HepG2 (cell line): ENCODE data around the gene ZNF883. TPM values are rescaled to one million over a fixed set of nuclear protein-coding genes. Genes with fewer than 3 reads are reported as not detected.
A peak's percentile ranks its signal among the peaks of the same experiment; 100 is the strongest.

Source experiments
- ADNP ChIP-seq: sonication (generic); formaldehyde crosslinking; IDR thresholded peaks from 2 replicates; pipeline ENCODE4 v1.4.0; 2020; ENCODE audit warnings: missing genetic modification reagents
- AGO2 ChIP-seq: fragments of 200-400 bp; formaldehyde crosslinking; optimal IDR thresholded peaks from 2 replicates; pipeline ENCODE3; 2017; ENCODE audit warnings: mild to moderate bottlenecking, low read depth, low read length, moderate library complexity
- AHR ChIP-seq: IDR thresholded peaks from 2 replicates; pipeline ENCODE4 v1.6.1; 2018; ENCODE audit warnings: missing genetic modification reagents, missing compliant biosample characterization
- AKAP8 ChIP-seq: sonication (generic); formaldehyde crosslinking; IDR thresholded peaks from 2 replicates; pipeline ENCODE4 v1.5.1; 2020; ENCODE audit warnings: mild to moderate bottlenecking, missing genetic modification reagents
- ARNT2 ChIP-seq: sonication (generic); formaldehyde crosslinking; IDR thresholded peaks from 2 replicates; pipeline ENCODE4 v1.8.0; 2022; ENCODE audit warnings: mild to moderate bottlenecking, low read depth, missing genetic modification reagents, moderate library complexity
- ATAD3A ChIP-seq: sonication (generic); formaldehyde crosslinking; IDR thresholded peaks from 2 replicates; pipeline ENCODE4 v1.4.0; 2020; ENCODE audit warnings: missing genetic modification reagents
- DPF2 ChIP-seq: sonication (generic); formaldehyde crosslinking; IDR thresholded peaks from 2 replicates; pipeline ENCODE4 v1.4.0; 2020; ENCODE audit warnings: mild to moderate bottlenecking, low read depth, missing genetic modification reagents, borderline replicate concordance
- KDM1A ChIP-seq: IDR thresholded peaks from 2 replicates; pipeline ENCODE4 v1.6.1; 2016; ENCODE audit warnings: missing compliant biosample characterization
- LCORL ChIP-seq, 2 experiments: fragments of 450-650 bp in 1 of 2; sonication (generic) in 1 of 2; formaldehyde crosslinking in 1 of 2; IDR thresholded peaks; 2 replicates each; pipeline versions ENCODE4 v1.5.0 to v1.6.1; 2017 to 2020; ENCODE audit warnings: antibody characterized with exemption in 1 of 2, missing genetic modification reagents in 1 of 2
- NCOA5 ChIP-seq: sonication (generic); formaldehyde crosslinking; IDR thresholded peaks from 2 replicates; pipeline ENCODE4 v1.4.0; 2020; ENCODE audit warnings: missing genetic modification reagents
- RORA ChIP-seq: sonication (generic); formaldehyde crosslinking; IDR thresholded peaks from 2 replicates; pipeline ENCODE4 v1.5.0; 2020; ENCODE audit warnings: mild to moderate bottlenecking, missing genetic modification reagents, moderate library complexity
- SP5 ChIP-seq: IDR thresholded peaks from 2 replicates; pipeline ENCODE4 v1.6.1; 2016; ENCODE audit warnings: low read depth, borderline replicate concordance
- SYNCRIP ChIP-seq: fragments of 200-400 bp; formaldehyde crosslinking; IDR thresholded peaks from 2 replicates; pipeline ENCODE4 v1.6.1; 2018; ENCODE audit warnings: mild to moderate bottlenecking, low read depth, low read length; ENCODE audit not compliant: insufficient read depth
- TEF ChIP-seq: sonication (generic); formaldehyde crosslinking; IDR thresholded peaks from 2 replicates; pipeline ENCODE4 v1.5.0; 2020; ENCODE audit warnings: missing genetic modification reagents
- WIZ ChIP-seq: sonication (generic); formaldehyde crosslinking; IDR thresholded peaks from 2 replicates; pipeline ENCODE4 v1.5.1; 2020; ENCODE audit warnings: mild to moderate bottlenecking, missing genetic modification reagents
- ZBTB21 ChIP-seq: sonication (generic); formaldehyde crosslinking; IDR thresholded peaks from 2 replicates; pipeline ENCODE4 v1.4.0; 2020; ENCODE audit warnings: missing genetic modification reagents
- ZFX ChIP-seq: sonication (generic); formaldehyde crosslinking; IDR thresholded peaks from 2 replicates; pipeline ENCODE4 v1.4.0; 2020; ENCODE audit warnings: mild to moderate bottlenecking, low read depth, missing genetic modification reagents, moderate library complexity
- ZNF274 ChIP-seq: sonication (generic); formaldehyde crosslinking; IDR thresholded peaks from 2 replicates; pipeline ENCODE4 v1.5.1; 2020; ENCODE audit warnings: mild to moderate bottlenecking, missing genetic modification reagents
- ZNF33B ChIP-seq: sonication (generic); formaldehyde crosslinking; IDR thresholded peaks from 2 replicates; pipeline ENCODE4 v1.5.1; 2020; ENCODE audit warnings: mild to moderate bottlenecking, missing genetic modification reagents
- ZNF382 ChIP-seq: sonication (generic); formaldehyde crosslinking; IDR thresholded peaks from 2 replicates; pipeline ENCODE4 v1.5.0; 2020; ENCODE audit warnings: missing genetic modification reagents, mild to moderate bottlenecking, borderline replicate concordance
- ZNF432 ChIP-seq: sonication (generic); formaldehyde crosslinking; IDR thresholded peaks from 2 replicates; pipeline ENCODE4 v1.5.0; 2020; ENCODE audit warnings: missing genetic modification reagents, mild to moderate bottlenecking, borderline replicate concordance
- ZNF772 ChIP-seq: sonication (generic); formaldehyde crosslinking; IDR thresholded peaks from 2 replicates; pipeline ENCODE4 v1.5.0; 2020; ENCODE audit warnings: mild to moderate bottlenecking, missing genetic modification reagents
- ZNF784 ChIP-seq: sonication (generic); formaldehyde crosslinking; IDR thresholded peaks from 2 replicates; pipeline ENCODE4 v1.5.1; 2020; ENCODE audit warnings: missing genetic modification reagents, mild to moderate bottlenecking, borderline replicate concordance
- ZNF839 ChIP-seq: sonication (generic); formaldehyde crosslinking; IDR thresholded peaks from 2 replicates; pipeline ENCODE4 v1.4.0; 2020; ENCODE audit warnings: missing genetic modification reagents, mild to moderate bottlenecking, borderline replicate concordance
- polyA plus RNA-seq, 8 experiments: library from polyadenylated mRNA; depleted of rRNA in 3 of 8; stranded (reverse) in 7 of 8; unstranded in 1 of 8; fragments of >200 nt; fragmentation: Illumina TruSeq in 4 of 8; extraction: Trizol in 4 of 8; gene quantifications; 2 replicates each; pipeline versions ENCODE4 v1.2.1 to v1.2.3, GENCODE V29; 2011 to 2016; ENCODE audit warnings: low read depth in 4 of 8, missing spikeins in 1 of 8, mixed read lengths in 1 of 8; ENCODE audit not compliant: insufficient read depth in 1 of 8
- total RNA-seq, 5 experiments: library from RNA; depleted of rRNA; stranded (reverse); fragments of >200 nt; fragmentation: Illumina TruSeq; extraction: Trizol; gene quantifications; 2 replicates each; pipeline ENCODE4 v1.2.3, GENCODE V29; 2016; ENCODE audit warnings: low read depth in 1 of 5
- TF ChIP-seq, protein P1 (sequence below): fragments of 450-650 bp; IDR thresholded peaks from 2 replicates; pipeline ENCODE4 v1.6.1; 2017
- TF ChIP-seq, protein P2 (sequence below): sonication (generic); formaldehyde crosslinking; IDR thresholded peaks from 2 replicates; pipeline ENCODE4 v1.4.0; 2020; ENCODE audit warnings: mild to moderate bottlenecking, missing genetic modification reagents, borderline replicate concordance
- TF ChIP-seq, protein P3 (sequence below): sonication (generic); formaldehyde crosslinking; IDR thresholded peaks from 2 replicates; pipeline ENCODE4 v1.5.0; 2020; ENCODE audit warnings: missing genetic modification reagents

The ZNF883 gene
- total and polyA plus RNA-seq, 2 of the 13 experiments (the other 11 are each of a cell fraction or from before 2014, with no cell fraction given), result 5.3 to 10.0 TPM

DNA sequence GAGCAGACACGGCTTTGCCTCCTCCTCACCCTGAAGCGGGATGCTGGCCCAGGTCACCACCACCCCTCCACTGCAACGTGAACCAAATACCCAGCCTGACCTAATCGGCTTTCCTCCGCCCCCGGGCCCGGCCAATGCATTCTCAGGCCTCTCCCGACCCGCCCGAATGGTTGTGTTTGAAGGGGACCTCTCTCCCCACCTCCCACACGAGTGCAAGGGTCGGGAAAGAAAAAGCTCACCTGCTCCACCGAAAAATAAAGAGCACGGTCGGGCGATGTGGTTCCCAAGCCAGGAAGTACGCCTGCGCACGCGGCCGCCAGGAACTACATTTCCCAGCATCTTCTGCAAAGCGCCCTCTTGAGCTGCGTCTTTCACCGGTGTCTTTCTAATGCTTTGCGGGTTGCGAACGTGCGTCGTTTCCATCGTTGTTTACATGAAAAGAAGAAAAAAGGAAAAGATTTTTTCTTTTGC, at the start of gene ZNF883 (continued):
- TF ChIP-seq ADNP (CRISPR knock-in tag) (no peak), SP5 (no peak), KDM1A (no peak), ZNF432 (CRISPR knock-in tag) (no peak), NCOA5 (CRISPR knock-in tag) (no peak), AKAP8 (CRISPR knock-in tag) (no peak), ZNF274 (CRISPR knock-in tag) (no peak; the same call in 1 of the 2 replicates), ZBTB21 (no peak), TEF (no peak), LCORL (IDR thresholded peaks at IDR 0.05) (no peak), LCORL (CRISPR knock-in tag; IDR thresholded peaks at IDR 0.05) (0 out of 2 replicates have a peak, but pooled peaks have one; percentile 21), ATAD3A (CRISPR knock-in tag) (no peak), DPF2 (no peak), WIZ (CRISPR knock-in tag) (no peak), AHR (CRISPR knock-in tag) (no peak), ZFX (CRISPR knock-in tag) (peak; percentile 80), ZNF772 (CRISPR knock-in tag) (no peak), ZNF382 (CRISPR knock-in tag) (no peak), ZNF784 (no peak), ZNF33B (CRISPR knock-in tag) (peak; percentile 44; the same call in 1 of the 2 replicates), SYNCRIP (no peak), ZNF839 (no peak), RORA (CRISPR knock-in tag) (no peak), ARNT2 (no peak), AGO2 (no peak)
- TF ChIP-seq, protein P1, sequence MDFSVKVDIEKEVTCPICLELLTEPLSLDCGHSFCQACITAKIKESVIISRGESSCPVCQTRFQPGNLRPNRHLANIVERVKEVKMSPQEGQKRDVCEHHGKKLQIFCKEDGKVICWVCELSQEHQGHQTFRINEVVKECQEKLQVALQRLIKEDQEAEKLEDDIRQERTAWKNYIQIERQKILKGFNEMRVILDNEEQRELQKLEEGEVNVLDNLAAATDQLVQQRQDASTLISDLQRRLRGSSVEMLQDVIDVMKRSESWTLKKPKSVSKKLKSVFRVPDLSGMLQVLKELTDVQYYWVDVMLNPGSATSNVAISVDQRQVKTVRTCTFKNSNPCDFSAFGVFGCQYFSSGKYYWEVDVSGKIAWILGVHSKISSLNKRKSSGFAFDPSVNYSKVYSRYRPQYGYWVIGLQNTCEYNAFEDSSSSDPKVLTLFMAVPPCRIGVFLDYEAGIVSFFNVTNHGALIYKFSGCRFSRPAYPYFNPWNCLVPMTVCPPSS, result no peak
- TF ChIP-seq, protein P2, sequence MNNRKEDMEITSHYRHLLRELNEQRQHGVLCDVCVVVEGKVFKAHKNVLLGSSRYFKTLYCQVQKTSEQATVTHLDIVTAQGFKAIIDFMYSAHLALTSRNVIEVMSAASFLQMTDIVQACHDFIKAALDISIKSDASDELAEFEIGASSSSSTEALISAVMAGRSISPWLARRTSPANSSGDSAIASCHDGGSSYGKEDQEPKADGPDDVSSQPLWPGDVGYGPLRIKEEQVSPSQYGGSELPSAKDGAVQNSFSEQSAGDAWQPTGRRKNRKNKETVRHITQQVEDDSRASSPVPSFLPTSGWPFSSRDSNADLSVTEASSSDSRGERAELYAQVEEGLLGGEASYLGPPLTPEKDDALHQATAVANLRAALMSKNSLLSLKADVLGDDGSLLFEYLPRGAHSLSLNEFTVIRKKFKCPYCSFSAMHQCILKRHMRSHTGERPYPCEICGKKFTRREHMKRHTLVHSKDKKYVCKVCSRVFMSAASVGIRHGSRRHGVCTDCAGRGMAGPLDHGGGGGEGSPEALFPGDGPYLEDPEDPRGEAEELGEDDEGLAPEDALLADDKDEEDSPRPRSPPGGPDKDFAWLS, result no peak
- TF ChIP-seq, protein P3, sequence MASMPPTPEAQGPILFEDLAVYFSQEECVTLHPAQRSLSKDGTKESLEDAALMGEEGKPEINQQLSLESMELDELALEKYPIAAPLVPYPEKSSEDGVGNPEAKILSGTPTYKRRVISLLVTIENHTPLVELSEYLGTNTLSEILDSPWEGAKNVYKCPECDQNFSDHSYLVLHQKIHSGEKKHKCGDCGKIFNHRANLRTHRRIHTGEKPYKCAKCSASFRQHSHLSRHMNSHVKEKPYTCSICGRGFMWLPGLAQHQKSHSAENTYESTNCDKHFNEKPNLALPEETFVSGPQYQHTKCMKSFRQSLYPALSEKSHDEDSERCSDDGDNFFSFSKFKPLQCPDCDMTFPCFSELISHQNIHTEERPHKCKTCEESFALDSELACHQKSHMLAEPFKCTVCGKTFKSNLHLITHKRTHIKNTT, result no peak
